Fibroblast of skin of left biceps (primary cell): ENCODE data around the gene RFC1.
"Not testable (repeated sequence)": the region's sequence is repeated elsewhere in the genome, so short reads cannot be mapped to it uniquely, and the experiment has no call there.

Experiments
- DNase-seq, 2 experiments: peaks; one replicate each; pipeline ENCODE4 v3.0.0-alpha.2; 2013; ENCODE audit warnings: low read depth in 2 of 2

RFC1 gene

DNA sequence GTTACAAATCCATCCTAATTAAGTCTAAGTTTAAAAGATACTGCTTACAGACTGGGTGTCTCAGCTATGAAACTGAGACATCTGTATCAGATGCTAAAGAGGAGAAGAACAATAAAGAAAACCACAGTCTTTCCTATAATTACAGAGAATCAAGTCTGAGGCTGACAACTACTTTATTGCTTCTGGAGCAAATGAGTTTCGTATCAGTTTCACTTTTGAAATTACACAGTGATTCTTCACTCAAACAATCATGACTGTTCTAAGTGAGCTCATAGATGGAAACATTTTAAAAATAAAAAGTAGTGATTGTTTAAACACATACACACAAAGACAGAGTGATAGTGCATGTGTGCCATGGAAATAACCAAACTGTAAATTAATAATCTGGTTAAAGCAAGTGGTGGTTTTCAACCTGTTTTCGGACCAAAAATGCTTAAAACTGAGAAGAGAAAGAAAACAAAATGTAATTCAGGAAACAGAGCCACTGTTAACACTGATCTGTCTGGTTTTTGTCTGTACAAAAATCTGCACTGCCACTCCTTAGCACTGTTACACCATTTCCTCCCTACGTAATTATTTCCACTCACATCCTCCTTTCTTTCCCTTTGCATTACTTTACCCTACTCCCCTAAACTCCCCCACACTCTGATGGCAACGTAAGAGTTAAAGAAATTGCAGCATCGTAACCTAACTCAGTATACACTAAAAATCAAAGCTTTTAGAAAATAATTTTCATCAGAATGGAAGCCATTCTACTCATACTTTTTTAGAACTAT is 12.5 kb downstream of the RFC1 start:
- DNase-seq: peak; percentile 40 to 44

DNA sequence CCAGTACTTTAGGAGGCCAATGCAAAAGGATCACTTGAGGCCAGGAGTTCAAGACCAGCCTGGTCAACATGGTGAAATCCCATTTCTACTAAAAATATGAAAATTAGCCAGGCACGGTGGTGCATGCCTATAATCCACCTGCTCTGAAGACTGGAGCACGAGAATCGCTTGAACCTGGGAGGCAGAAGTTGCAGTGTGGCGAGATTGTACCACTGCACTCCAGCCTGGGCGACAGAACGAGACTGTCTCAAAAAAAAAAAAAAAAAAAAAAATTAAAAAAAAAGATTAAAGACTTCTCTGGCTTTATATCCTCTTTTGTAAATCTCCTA is 13.0 kb downstream of the RFC1 start:
- DNase-seq: not testable (repeated sequence)

DNA sequence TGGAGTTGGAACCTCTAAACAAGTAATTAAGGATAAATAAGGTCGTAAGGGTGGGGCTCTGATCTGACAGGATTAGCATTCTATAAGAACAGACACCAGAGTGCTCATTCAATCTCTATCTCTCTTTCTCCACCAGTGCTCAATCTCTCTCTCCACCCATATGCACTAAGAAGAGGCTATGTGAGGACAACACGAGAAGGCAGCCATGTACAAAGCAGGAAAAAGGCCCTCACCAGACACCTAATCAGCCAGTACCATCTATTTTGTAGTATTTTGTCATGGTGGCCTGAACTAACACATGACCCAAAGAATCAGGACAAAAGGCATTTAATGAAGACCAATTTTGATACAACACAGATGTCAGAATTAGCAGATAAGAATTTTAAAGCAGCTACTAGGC is 16.8 kb downstream of the RFC1 start:
- DNase-seq: no peak

DNA sequence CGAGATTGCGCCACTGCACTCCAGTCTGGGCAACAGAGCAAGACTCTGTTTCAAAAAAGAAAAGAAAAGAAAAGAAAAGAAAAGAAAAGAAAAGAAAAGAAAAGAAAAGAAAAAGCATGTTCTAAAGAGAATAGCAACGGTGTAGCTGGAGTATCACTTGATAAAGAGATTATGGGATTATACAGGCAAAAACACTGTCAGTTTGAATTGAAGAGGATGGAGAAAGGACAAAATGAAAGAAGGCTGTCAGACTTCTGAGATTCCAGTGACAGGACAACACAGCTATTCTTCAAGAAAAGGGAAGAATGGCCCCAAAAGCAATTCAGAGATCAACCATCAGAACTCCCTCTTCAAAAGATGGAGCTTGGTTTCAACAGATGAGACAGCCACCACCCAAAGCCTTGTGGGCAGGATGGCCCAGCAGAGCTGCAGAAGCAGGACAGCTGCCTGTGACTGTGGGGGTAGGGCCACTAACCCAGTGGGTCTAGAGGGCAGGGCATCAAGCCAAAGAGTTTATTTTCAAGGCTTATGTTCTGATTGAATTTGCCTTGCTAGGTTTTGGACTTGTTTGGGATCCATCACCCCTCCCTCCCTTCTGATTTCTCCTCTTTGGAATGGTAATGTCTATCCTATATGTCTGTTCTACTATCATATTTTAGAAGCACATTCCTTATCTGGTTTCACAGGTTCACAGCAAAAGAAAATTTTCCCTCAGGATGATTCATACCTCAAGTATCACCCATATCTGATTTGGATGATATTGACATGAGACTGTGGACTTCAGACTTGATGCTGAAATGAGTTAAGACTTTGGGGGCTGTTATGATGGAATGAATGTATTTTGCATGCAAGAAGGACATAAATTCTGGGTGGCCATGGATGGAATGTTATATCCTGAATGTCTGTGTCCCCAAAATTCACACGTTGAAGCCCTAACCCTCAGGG is 17.5 kb downstream of the RFC1 start:
- peak; percentile 44 to 51 for DNase-seq

DNA sequence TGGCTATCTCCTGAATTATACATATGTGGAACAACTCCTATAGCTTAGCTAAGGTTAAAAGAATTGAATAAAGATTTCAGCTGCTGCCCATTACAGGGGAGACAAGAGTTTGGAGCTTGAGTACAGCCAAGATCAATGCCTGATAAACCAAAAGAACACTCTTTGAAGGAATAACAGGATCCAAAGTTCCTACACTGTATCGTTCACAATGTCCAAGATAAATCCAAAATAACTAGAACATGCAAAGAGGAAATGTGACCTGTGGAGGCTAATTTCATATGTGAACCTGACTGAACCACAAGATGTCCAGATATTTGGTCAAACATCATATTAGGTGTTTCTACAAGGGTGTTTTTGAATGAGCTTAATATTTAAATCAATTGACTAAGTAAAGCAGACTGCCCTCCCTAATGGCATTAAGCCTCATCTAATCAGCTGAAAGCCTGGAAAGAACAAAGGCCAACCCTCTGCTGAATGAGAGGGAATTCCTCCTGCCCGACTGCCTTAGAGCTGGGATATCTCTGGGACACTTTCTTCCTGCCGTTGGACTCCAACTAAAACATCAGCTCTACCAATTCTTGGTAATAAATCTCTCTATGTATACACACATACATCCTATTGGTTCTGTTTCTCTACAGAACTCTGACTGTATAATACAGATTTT is 19.2 kb downstream of the RFC1 start:
- DNase-seq: no peak

DNA sequence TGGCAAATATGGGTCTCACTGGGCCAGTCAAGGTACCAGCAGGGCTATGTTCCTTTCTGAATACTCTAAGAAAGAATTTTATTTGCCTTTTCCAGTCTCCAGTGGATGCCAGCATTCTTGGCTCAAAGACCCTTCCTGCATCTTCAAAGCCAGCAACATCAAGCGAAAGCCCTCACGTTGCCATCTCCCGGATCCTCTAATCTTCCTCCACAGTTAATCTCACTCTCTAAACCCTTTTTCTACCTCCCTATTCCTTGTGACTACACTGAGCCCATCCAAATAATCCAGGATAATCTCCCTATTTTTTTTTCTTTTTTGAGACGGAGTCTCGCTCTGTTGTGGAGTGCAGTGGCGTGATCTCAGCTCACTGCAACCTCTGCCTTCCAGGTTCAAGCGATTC is 23.4 kb downstream of the RFC1 start:
- DNase-seq: no peak

DNA sequence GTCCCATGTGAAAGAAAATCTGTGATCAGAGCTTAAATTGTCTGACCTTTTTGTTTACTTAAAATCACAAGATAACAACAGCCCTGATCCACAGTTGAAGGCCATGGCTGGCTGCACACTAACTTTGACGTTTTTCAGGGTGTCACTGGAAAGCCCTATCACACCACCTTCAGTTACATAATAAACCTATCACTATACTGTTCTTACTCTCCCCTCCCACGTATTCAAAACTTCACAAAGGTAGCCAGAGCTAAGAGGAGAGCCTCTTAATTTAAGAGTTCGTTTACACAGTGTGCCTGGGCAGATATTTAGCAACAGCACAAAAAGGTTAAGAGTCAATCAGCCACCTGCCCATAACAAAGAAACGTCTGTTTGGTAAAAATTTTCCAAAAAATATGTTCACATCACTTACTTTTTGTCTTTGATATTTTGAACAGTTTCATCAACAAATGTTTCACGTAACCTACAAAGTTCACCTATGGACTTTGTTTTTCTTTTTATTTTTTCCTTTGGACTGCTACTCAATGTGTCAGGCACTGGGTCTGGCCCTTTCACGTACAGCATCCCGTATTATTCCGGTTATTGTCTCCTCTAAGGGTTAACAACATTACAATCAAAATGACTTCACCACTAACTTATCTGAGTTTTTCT is 25.0 kb downstream of the RFC1 start:
- DNase-seq: no peak

DNA sequence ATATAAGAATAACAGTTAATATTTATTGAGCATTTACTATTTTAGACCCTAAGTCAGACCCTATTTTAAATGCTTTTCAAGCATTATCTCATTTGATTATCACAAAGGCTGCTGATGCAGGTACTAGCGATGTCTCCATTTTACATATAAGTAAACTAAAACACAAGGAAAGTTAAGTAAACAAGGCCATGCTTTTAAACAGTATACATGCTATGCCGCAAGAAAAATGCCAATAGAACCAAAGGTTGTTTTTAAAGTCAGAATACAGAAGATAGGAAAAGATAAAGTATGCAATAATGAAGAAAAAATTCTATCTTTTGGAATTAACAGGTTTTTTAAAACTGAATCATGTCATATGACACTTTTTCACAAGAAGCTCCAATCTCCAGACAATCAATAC is 26.2 kb downstream of the RFC1 start:
- DNase-seq: no peak

DNA sequence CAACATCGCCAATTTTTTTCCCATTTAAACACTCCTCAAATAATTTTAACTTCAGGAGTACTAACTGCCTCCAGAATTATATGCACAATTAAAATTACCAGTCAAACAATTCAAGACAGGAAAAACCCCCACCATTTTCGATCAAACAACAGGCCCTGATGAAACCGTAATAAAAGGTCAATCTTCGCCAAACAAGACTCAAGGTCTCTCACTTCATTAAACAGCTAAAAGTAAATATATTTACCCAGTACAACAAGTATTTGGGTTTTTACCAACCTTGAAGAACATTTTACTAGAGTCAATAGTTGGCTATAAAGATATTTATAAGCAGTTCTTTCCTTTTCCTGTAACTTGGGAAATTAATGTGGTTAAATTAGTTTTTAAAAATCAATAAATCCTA is 28.3 kb downstream of the RFC1 start:
- DNase-seq: no peak

DNA sequence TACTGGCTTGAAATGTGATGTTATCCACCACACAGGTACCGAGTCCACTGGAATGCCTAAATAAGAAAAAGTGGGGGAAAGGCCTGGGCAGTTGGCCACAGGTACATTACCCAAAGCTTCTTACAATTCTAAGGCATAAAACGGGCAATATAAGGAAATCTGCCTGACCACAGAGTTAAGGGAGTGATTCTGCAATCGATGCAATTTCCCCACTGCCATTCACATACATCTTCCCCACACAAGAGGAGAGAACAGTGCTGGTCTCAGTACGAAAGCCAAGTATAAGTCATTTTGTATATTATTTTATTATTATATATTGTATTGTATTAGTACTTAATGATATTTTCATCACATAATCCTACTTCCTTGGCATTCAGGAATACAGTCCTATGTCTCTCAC is 30.6 kb downstream of the RFC1 start:
- no peak for DNase-seq

DNA sequence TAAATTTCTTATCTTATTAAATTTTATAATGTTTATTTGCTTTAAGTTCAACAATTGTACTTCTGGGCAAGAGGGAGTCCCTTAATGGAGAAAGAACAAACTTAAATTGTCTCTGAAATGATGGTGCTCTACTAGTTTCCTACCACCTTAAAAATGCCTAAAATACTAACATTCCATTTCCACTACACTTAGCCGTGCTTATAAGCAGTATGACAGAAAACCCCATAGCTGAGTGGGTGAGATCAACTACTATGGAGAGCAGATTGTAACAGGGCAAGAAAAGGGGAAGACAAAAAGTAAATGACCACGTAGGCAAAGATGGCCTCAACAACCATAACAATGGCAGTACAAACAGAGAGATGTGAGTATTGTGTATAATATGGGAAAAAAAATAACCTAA is 35.0 kb downstream of the RFC1 start:
- no peak for DNase-seq

DNA sequence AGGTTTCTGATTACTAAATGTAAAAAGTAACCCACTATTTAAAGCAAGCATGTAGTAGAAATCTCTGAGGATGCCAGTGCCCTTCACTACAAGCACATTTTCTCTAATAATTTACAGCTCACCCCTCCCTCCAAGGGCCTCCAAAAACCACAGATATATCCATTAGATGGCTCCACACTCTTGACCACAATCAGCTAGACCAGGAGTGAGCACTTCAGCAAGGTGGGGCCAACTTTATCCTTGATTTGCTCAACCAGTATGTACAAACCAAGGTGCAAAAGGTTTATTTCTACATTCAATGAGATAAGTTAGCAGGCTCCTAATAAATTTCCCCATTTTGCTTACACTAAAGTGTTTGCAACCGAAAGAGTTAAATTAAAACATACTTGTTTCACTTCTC is 35.8 kb downstream of the RFC1 start:
- no peak for DNase-seq

DNA sequence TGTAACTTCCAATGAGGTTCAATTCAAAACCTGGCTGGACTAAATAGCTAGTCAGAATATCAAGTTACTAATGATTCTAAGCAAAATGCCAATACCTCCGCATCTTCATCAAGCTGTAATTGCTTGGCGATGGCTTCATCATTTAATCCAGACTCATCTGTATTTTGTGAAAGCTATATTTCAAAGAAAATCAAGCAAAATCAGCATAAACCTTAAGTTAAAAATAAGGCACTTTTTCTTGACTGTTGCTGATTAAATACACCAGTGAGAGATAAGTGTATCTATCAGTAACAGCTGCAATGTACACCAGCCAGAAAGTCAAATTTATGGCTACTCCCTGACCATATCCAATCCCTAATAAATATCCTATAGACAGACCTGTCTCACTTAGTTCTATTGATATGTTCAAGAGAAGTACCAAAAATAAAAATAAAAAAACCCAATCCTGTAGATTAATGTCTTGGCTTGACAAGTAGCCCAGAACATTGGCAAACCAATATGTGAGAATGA is 39.6 kb downstream of the RFC1 start:
- no peak for DNase-seq

DNA sequence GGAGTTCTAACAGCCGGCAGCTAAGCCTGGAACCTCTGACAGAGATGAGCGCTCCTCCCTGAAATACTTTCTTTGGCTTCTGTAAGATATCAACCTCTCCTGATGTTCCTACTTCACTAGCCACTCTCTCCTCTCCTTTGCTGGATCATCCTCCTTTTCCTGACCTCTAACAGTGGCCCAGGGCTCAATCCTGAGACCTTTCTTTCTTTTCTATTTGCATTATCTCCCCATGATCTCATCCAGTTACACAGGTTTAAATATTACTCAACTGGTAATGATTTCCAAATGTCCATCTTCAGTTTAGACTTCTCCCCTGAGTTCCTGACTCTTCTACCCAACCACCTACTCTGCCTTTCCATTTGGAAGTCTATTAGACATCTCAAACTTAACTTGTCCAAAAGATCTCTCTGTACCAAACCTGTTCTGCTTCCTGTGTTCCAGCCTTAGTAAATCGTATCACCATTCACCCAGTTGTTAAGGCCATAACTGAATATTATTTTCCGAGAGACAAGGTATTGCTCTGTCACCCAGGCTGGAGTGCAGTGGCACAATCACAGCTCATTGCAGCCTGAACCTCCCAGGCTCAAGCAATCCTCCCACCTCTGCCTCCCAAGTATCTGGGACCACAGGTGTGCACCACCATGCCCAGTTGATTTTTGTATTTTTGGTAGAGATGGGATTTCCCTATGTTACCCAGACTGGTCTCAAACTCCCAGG is 41.1 kb downstream of the RFC1 start:
- DNase-seq: no peak

DNA sequence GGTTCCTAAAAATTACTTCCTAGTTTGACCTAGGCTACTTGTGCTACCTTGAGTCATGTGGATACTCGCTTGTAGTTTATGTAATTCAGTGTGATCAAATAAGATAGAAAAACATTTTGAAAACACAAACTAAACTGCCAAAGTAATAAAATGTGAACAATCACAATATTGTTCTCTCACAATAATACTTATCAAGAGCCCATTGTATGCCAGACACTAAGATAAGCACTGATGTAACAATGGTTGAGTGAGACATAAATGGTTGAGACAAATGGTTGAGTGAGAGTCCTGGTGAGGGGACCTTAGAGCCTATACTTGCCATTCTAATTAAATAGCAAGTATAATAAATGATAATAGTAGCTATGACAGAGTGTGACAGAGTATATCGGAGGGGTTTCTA is 41.7 kb downstream of the RFC1 start:
- no peak for DNase-seq

DNA sequence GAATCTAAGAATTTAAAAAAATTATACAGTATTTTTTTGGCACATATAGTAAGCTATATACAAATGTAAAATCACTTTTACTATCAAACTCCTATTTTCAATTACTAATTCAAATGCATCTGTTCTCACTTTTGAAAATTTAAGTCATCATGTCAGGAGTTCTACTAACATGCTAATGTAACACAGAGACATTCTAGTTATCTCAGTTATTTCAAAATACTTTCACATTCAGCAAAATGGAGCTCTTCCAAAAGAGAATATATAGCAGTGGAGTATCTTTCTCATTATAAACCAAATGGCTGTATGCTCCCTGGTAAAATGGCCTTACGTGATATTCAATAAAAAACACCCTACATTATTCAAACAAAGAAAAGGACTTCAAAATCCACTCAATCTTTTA is 42.3 kb downstream of the RFC1 start:
- DNase-seq: no peak

DNA sequence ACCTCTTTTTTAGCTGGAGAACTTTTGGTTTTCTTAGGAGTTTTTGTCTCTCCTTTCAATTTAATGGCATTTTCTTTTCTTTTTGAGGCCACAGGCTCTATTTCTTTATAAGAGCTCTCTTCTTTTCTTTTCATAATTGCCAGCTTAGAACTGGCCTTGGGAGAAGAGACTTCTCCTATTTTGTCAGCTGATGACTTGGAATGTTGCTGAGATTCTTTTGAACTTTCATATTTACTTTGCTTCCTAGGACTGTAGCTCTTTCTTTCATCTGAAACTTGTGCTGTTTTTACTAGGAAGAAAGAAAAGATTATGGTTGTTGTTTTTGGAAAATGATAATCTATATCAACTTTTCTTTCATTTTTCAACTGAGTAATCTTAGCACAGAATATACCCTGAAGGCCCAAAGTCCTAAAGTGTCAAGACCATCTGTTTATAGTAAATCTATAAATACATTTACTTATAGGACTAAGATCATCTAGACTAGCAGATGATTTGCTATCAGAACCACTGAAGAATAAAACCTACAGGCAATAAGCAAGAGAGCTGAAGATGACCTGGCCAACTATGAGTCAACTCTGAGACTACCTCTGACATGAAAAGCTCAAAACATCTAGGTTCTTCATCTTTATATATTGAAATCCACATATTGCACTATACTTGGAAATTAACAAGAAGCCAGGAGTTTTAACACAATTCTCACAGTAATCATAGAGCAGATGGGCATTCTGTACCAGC is 45.6 kb downstream of the RFC1 start:
- no peak for DNase-seq

DNA sequence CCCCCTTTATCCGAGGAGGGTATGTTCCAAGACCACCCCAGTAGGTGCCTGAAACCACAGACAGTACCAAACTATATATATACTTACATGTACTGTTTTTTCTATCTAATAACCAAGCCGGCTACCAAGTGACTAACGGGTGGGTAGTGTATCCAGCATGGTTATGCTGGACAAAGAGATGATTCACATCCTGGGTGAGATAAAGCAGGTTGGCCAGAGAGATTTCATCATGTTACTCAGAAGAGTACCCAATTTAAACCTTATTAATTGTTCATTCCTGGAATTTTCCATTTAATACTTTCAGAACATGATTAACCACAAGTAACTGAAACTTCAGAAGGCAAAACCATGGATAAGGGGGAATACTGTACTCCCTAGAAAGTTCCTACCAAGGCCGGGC is 46.5 kb downstream of the RFC1 start:
- peak; percentile 16 to 26 for DNase-seq

DNA sequence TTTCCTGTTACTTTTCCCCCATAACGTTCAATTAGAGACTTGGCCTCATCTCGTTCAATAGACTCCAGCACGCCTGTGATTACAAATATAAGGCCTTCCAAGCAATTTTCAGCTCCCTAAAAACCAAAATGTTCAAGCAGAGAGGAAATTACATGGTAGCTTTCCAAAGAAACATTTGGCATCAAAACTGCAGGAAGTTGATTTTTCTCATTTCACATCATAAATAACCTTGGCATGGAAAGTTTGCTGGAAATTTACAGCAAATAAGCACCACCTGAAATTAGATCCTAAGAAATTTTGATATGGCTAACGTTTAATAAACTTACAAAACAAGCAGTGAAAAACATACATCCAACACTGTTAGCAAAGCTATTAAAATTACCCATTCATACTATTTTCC is 53.3 kb downstream of the RFC1 start:
- no peak for DNase-seq

DNA sequence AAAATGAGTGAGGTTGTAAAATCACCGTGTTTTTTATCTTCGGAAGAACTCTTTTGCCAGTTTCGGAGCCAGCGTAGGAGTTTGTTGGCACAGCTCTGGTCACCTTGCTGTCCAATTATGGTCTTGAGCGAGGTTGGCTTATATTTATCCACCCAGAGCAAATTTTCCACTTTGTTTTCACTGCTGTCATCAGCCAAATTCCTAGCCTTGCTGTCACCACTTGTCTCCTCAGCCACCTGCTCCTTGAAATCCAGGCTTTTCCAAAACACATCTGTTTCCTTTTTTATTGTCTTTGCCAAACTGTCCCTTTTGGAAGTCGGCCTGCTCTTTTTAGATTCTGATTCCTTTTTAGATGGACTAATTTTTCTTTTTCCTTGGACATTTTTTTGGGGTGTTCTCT is 57.6 kb downstream of the RFC1 start:
- DNase-seq: no peak
